Right kidney (tissue), 9 donors: Measurements from ENCODE around the gene CIAO2A.
"Not testable (repeated sequence)": the region's sequence is repeated elsewhere in the genome, so short reads cannot be mapped to it uniquely, and the experiment has no call there.

Source experiments
- DNase-seq: peaks from one replicate; pipeline ENCODE4 v3.0.0-alpha.2; 2016
- long read RNA-seq, 8 donors: transcript quantifications; one replicate each; lab custom pipeline, GENCODE V29; 2026

Gene CIAO2A
- long read RNA-seq, donor 1, transcript CIAO2A-201 (5 exons, 1,105 nt): major isoform, 98 of 114 reads
- long read RNA-seq, donor 1, transcript CIAO2A-202 (4 exons, 826 nt): minor isoform, 13 of 114 reads
- long read RNA-seq, donor 1, partial matches to known transcripts: 0 of 114 reads
- long read RNA-seq, donor 1, other reads (novel, unspliced or antisense): 0 of 114 reads
- long read RNA-seq, donor 2, transcript CIAO2A-202 (4 exons, 826 nt): minor isoform, 7 of 48 reads
- long read RNA-seq, donor 2, transcript CIAO2A-201 (5 exons, 1,105 nt): major isoform, 39 of 48 reads
- long read RNA-seq, donor 2, partial matches to known transcripts: 0 of 48 reads
- long read RNA-seq, donor 2, other reads (novel, unspliced or antisense): 0 of 48 reads
- long read RNA-seq, donor 3, transcript CIAO2A-201 (5 exons, 1,105 nt): major isoform, 23 of 27 reads
- long read RNA-seq, donor 3, partial matches to known transcripts: 0 of 27 reads
- long read RNA-seq, donor 3, other reads (novel, unspliced or antisense): 0 of 27 reads
- long read RNA-seq, donor 4, transcript CIAO2A-202 (4 exons, 826 nt): minor isoform, 13 of 75 reads
- long read RNA-seq, donor 4, transcript CIAO2A-201 (5 exons, 1,105 nt): major isoform, 44 of 75 reads
- long read RNA-seq, donor 4, partial matches to known transcripts: 18 of 75 reads
- long read RNA-seq, donor 4, other reads (novel, unspliced or antisense): 0 of 75 reads
- long read RNA-seq, donor 5, transcript CIAO2A-202 (4 exons, 826 nt): minor isoform, 22 of 82 reads
- long read RNA-seq, donor 5, transcript CIAO2A-201 (5 exons, 1,105 nt): major isoform, 58 of 82 reads
- long read RNA-seq, donor 5, partial matches to known transcripts: 0 of 82 reads
- long read RNA-seq, donor 5, other reads (novel, unspliced or antisense): 0 of 82 reads
- long read RNA-seq, donor 6, transcript CIAO2A-202 (4 exons, 826 nt): minor isoform, 16 of 67 reads
- long read RNA-seq, donor 6, transcript CIAO2A-201 (5 exons, 1,105 nt): major isoform, 40 of 67 reads
- long read RNA-seq, donor 6, partial matches to known transcripts: 9 of 67 reads
- long read RNA-seq, donor 6, other reads (novel, unspliced or antisense): 0 of 67 reads
- long read RNA-seq, donor 7: 0 reads
- long read RNA-seq, donor 8, transcript CIAO2A-201 (5 exons, 1,105 nt): major isoform, 44 of 58 reads
- long read RNA-seq, donor 8, transcript CIAO2A-202 (4 exons, 826 nt): minor isoform, 14 of 58 reads
- long read RNA-seq, donor 8, partial matches to known transcripts: 0 of 58 reads
- long read RNA-seq, donor 8, other reads (novel, unspliced or antisense): 0 of 58 reads

- peak; percentile 96 for DNase-seq
Measured at GRCh38 chr15:64093627-64094417, at the start of gene CIAO2A. TSS of gene CIAO2A (minus strand) at chr15:64093838. CDS start at chr15:64093768, 70 bp downstream.

GRCh38 chr15:64143276-64143675 lies 49.6 kb upstream of the CIAO2A start:
- no peak for DNase-seq

- DNase-seq: no peak
Measured at GRCh38 chr15:64141798-64142512, 48.3 kb upstream of the CIAO2A start.

- no peak for DNase-seq
Measured at GRCh38 chr15:64138331-64138941, 44.8 kb upstream of the CIAO2A start.

GRCh38 chr15:64137226-64137833 lies 43.7 kb upstream of the CIAO2A start:
- no peak for DNase-seq

- no peak for DNase-seq
Measured at GRCh38 chr15:64136347-64136746, 42.7 kb upstream of the CIAO2A start.

- DNase-seq: no peak
Measured at GRCh38 chr15:64134345-64134829, 40.7 kb upstream of the CIAO2A start.

GRCh38 chr15:64133623-64134344 lies 40.1 kb upstream of the CIAO2A start:
- no peak for DNase-seq

GRCh38 chr15:64132217-64132616 lies 38.6 kb upstream of the CIAO2A start:
- no peak for DNase-seq

- no peak for DNase-seq
Measured at GRCh38 chr15:64131547-64131946, 37.9 kb upstream of the CIAO2A start.

GRCh38 chr15:64130159-64130558 lies 36.5 kb upstream of the CIAO2A start:
- DNase-seq: no peak

GRCh38 chr15:64127521-64128270 lies 34.1 kb upstream of the CIAO2A start:
- no peak for DNase-seq

- no peak for DNase-seq
Measured at GRCh38 chr15:64125978-64126377, 32.3 kb upstream of the CIAO2A start.

GRCh38 chr15:64122936-64123351 lies 29.3 kb upstream of the CIAO2A start:
- no peak for DNase-seq

GRCh38 chr15:64122444-64122843 lies 28.8 kb upstream of the CIAO2A start:
- DNase-seq: no peak

GRCh38 chr15:64121614-64122013 lies 28.0 kb upstream of the CIAO2A start:
- no peak for DNase-seq

- DNase-seq: not testable (repeated sequence)
Measured at GRCh38 chr15:64120322-64120721, 26.7 kb upstream of the CIAO2A start.
